SK-N-SH treated with all-trans-retinoic acid at 6 μM for 48 hours (cell line): ENCODE results near the gene ARHGAP12.

Experiments
- CSDC2 ChIP-seq: fragments of 250-450 bp; sonication (Bioruptor Pico); IDR thresholded peaks from 2 replicates; pipeline ENCODE4 v1.5.0; 2020; ENCODE audit warnings: mild to moderate bottlenecking, moderate library complexity
- OSR1 ChIP-seq: fragments of 250-450 bp; sonication (Bioruptor Pico); IDR thresholded peaks from 2 replicates; pipeline ENCODE4 v1.8.0; 2022; ENCODE audit warnings: moderate library complexity, mild to moderate bottlenecking, inconsistent platforms
- PPARA ChIP-seq: fragments of 250-450 bp; sonication (Bioruptor Pico); IDR thresholded peaks from 2 replicates; pipeline ENCODE4 v1.5.0; 2020; ENCODE audit warnings: mild to moderate bottlenecking, borderline replicate concordance

GRCh38 chr10:31887850-31888249 lies 40.8 kb downstream of the ARHGAP12 start:
- TF ChIP-seq PPARA (CRISPR knock-in tag) = no peak
- no peak for TF ChIP-seq CSDC2
- TF ChIP-seq OSR1 (CRISPR knock-in tag) = no peak
